GM19324 (cell line): Measurements from ENCODE around the gene ICAM1.
A peak's percentile ranks its signal among the peaks of the same experiment; 100 is the strongest.

ENCODE experiments used
- ATAC-seq: cut with Tn5 transposase; IDR thresholded peaks from one replicate; pipeline ENCODE4 v1.9.1; 2021; ENCODE audit warnings: mild to moderate bottlenecking, moderate library complexity; ENCODE audit not compliant: unreplicated experiment, low FRiP score

ICAM1 gene

GRCh38 chr19:10291554-10292205 is 20.8 kb downstream of the ICAM1 start:
- ATAC-seq, result no peak

- ATAC-seq, result no peak
These were observed 21.4 kb downstream of the ICAM1 start for GRCh38 chr19:10292206-10292788.

GRCh38 chr19:10292789-10293636 is 22.1 kb downstream of the ICAM1 start:
- no peak for ATAC-seq

- ATAC-seq, result no peak
These were observed 22.9 kb downstream of the ICAM1 start for GRCh38 chr19:10293637-10294367.

- ATAC-seq, result no peak
These were observed 23.4 kb downstream of the ICAM1 start for GRCh38 chr19:10294368-10294697.

- peak; percentile 72 for ATAC-seq
These were observed 24.5 kb downstream of the ICAM1 start for GRCh38 chr19:10295305-10295846.

- ATAC-seq, result no peak
These were observed 25.1 kb downstream of the ICAM1 start for GRCh38 chr19:10295847-10296591.

GRCh38 chr19:10299545-10300458 is 28.9 kb downstream of the ICAM1 start:
- ATAC-seq, result no peak

- no peak for ATAC-seq
These were observed 34.4 kb downstream of the ICAM1 start for GRCh38 chr19:10305139-10305806.

- ATAC-seq, result no peak
These were observed 35.4 kb downstream of the ICAM1 start for GRCh38 chr19:10306327-10306726.

GRCh38 chr19:10309423-10309822 is 38.5 kb downstream of the ICAM1 start, which contains the start of gene ZGLP1:
ZGLP1 (minus strand) TSS chr19:10309815.
- no peak for ATAC-seq

GRCh38 chr19:10315335-10316214 is 44.7 kb downstream of the ICAM1 start, which contains the start of gene FDX2:
FDX2 (minus strand) TSS chr19:10316015; CDS start chr19:10315996, 19 bp downstream.
- peak; percentile 68 for ATAC-seq

GRCh38 chr19:10316229-10317044 is 45.5 kb downstream of the ICAM1 start:
- no peak for ATAC-seq

GRCh38 chr19:10317045-10317856 is 46.3 kb downstream of the ICAM1 start:
- no peak for ATAC-seq

- no peak for ATAC-seq
These were observed 47.0 kb downstream of the ICAM1 start for GRCh38 chr19:10317857-10318462.
